ENCODE measurements around the gene RCOR3. TPM values are rescaled to one million over a fixed set of nuclear protein-coding genes. Genes with fewer than 3 reads are reported as not detected.

Gene RCOR3
- total RNA-seq (10 to 100 TPM; 40.7 to 60.3 (median 55.7) TPM), polyA plus RNA-seq (10 to 100 TPM in 2 of 3 donors, 1 to 10 TPM in 1; 7.6 to 21.3 (median 11.4) TPM)

DNA sequence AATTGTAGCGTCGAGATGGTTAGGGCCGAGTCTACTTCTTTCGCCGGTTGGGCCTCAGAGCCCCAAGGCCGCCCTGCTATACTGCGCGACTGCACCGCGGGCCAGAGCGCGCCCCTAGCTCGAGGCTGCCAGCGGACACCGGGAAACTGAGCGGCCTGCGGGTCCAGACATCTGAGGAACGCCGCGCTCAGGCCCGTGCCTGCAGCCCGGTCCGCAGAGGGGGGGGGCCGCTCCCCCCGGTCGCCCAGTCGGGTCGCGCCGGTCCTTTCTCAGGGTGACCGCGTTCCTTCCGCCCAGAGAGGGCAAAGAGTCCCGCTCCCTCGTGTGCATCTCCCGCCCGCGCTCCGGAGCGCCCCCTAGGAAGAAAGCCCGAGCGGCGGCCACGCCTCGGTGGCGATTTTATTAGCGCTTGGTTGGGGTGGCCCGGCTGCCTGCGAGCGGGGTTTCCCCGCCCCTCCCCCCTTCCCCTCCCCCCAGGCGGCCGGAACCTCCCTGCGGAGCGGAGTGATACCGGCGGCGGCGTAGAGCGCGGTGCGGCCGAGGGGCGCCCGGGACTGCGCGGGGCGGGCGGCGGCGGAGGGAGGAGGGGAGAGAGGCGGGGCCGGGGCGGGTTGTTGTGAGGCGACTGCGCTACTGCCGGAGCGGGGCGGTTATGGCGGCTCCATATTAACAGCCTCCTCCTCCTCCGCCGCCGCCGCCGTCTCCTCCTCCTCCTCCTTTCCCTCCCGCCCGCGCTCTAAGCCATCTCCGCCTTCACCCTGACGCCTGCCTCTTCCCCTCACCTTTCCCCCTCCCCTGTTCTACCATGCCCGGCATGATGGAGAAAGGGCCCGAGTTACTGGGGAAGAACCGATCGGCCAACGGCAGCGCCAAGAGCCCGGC lies at the start of gene RCOR3:
Gene RCOR3 (plus strand): TSS at position 611 of the 882 bp plus-strand sequence. CDS start 195 bp downstream, at position 806.
- intact Hi-C loops (cut with DNase I), result loop anchor here (2.0 to 5.0 kb wide), 3 partner anchors 68 to 568 kb away; partner anchors contain the start of genes KCNH1 and TRAF5
- Histone ChIP-seq H3K36me3 (peaks cover 0 to 5% (median 0%) of the 10 kb centered on the region in 4 donors), H3K27me3 (no peaks in the 10 kb centered on the region), H3K27ac (peak within 1 kb of the TSS; percentile 99 to 100 (median 100)), H3K9me3 (no peaks in the 10 kb centered on the region), H3K4me3 (peak within 1 kb of the TSS; percentile 75 to 99 (median 94)), H3K4me1 (peaks cover 0 to 40% (median 32%) of the 10 kb centered on the region in 4 donors)
- peak; percentile 97 for DNase-seq
- TF ChIP-seq POLR2A (IDR thresholded peaks at IDR 0.05) (peak; percentile 77 to 85), POLR2AphosphoS5 (IDR thresholded peaks at IDR 0.05) (peak; percentile 78 to 97 (median 86)), EP300 (IDR thresholded peaks at IDR 0.05) (peak in 1 of 4 donors; percentile 12)
- TF ChIP-seq, protein P1, sequence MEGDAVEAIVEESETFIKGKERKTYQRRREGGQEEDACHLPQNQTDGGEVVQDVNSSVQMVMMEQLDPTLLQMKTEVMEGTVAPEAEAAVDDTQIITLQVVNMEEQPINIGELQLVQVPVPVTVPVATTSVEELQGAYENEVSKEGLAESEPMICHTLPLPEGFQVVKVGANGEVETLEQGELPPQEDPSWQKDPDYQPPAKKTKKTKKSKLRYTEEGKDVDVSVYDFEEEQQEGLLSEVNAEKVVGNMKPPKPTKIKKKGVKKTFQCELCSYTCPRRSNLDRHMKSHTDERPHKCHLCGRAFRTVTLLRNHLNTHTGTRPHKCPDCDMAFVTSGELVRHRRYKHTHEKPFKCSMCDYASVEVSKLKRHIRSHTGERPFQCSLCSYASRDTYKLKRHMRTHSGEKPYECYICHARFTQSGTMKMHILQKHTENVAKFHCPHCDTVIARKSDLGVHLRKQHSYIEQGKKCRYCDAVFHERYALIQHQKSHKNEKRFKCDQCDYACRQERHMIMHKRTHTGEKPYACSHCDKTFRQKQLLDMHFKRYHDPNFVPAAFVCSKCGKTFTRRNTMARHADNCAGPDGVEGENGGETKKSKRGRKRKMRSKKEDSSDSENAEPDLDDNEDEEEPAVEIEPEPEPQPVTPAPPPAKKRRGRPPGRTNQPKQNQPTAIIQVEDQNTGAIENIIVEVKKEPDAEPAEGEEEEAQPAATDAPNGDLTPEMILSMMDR (IDR thresholded peaks at IDR 0.05), result peak in 1 of 4 experiments; percentile 47
- WGBS, 2 donors, result 0 to 1% methylated on average over 96 to 97 of the region's 97 CpGs

DNA sequence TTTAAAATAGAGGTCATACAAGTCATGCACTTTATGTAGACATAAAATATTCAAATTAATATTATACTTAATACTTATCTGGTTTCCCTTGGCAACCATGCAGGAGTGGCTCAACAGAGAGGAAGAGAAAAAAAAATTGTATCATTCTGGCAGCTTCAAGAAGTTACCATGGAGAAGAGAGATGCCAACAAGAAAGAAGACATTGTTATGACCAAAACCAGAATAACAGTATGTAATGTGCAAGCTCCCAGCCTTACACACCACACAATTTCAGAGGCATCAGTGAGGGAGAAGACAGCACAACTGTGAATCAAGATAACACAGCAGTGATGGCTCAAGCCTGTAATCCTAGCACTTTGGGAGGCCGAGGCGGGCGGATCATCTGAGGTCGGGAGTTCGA lies 49.1 kb upstream of the RCOR3 start:
- no peak for DNase-seq
- no peak overlapping the region for H3K27ac ChIP-seq
- H3K36me3 ChIP-seq, result no peaks in the 10 kb centered on the region
- TF ChIP-seq, protein P1 (IDR thresholded peaks at IDR 0.05), result no peak
- TF ChIP-seq EP300 (IDR thresholded peaks at IDR 0.05) (no peak), POLR2AphosphoS5 (IDR thresholded peaks at IDR 0.05) (no peak), POLR2A (IDR thresholded peaks at IDR 0.05) (no peak)
- H3K4me1 ChIP-seq, result no peaks in the 10 kb centered on the region
- peaks cover 0 to 1% (median 0%) of the 10 kb centered on the region in 4 donors for H3K9me3 ChIP-seq
- no peak overlapping the region for H3K4me3 ChIP-seq
- H3K27me3 ChIP-seq, result no peaks in the 10 kb centered on the region
- intact Hi-C loops (cut with DNase I), result no loop called here
- 97 to 98% methylated on average over 5 of the region's 5 CpGs for WGBS, 2 donors

DNA sequence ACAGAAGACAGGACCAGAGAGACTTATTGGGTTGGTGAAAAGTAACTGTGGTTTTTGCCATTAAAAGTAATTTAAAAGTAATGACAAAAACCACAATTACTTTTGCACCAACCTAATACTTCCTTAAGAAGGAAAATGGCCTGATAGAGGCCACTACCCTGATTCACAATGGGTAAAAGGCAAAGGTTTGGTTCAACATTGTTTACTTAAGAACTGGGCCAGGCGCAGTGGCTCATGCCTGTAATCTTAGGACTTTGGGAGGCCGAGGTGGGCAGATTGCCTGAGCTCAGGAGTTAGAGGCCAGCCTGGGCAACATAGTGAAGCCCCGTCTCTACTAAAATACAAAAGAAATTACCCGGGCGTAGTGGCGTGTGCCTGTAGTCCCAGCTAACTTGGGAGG lies 48.2 kb upstream of the RCOR3 start:
- 77 to 92% methylated on average over 6 of the region's 6 CpGs for WGBS, 2 donors
- no peaks in the 10 kb centered on the region for H3K4me1 ChIP-seq
- peaks cover 0 to 1% (median 0%) of the 10 kb centered on the region in 4 donors for H3K9me3 ChIP-seq
- intact Hi-C loops (cut with DNase I), result no loop called here
- no peak for TF ChIP-seq POLR2A (IDR thresholded peaks at IDR 0.05)
- H3K36me3 ChIP-seq, result no peaks in the 10 kb centered on the region
- H3K4me3 ChIP-seq, result no peak overlapping the region
- no peak overlapping the region for H3K27ac ChIP-seq
- DNase-seq, result no peak
- no peaks in the 10 kb centered on the region for H3K27me3 ChIP-seq

DNA sequence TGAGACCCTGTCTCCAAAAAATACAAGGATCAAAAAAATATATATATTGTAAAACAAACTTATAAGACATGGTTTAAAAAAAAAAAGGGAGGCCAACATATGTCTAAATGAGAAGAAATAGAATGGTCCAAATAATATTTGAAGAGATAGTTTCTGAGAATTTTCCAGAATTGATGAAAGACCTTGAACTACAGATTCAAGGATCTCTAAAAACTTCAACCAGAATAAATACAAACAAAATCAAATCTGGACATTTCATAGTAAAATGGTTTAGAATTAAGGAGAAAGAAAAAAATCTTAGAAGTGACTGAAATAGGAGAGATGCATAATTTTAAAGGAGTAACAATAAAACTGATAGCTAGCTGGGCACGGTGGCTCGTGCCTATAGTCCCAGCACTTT lies 45.5 kb upstream of the RCOR3 start:
- Histone ChIP-seq H3K27ac (no peak overlapping the region), H3K4me3 (no peak overlapping the region), H3K27me3 (no peaks in the 10 kb centered on the region), H3K9me3 (no peaks in the 10 kb centered on the region), H3K36me3 (no peaks in the 10 kb centered on the region), H3K4me1 (no peaks in the 10 kb centered on the region)
- TF ChIP-seq POLR2A (IDR thresholded peaks at IDR 0.05) (no peak), POLR2AphosphoS5 (IDR thresholded peaks at IDR 0.05) (no peak), EP300 (IDR thresholded peaks at IDR 0.05) (no peak)
- TF ChIP-seq, protein P1 (IDR thresholded peaks at IDR 0.05), result no peak
- DNase-seq, result no peak
- intact Hi-C loops (cut with DNase I), result no loop called here
- WGBS, 2 donors, result 92% methylated on average over 2 of the region's 2 CpGs

DNA sequence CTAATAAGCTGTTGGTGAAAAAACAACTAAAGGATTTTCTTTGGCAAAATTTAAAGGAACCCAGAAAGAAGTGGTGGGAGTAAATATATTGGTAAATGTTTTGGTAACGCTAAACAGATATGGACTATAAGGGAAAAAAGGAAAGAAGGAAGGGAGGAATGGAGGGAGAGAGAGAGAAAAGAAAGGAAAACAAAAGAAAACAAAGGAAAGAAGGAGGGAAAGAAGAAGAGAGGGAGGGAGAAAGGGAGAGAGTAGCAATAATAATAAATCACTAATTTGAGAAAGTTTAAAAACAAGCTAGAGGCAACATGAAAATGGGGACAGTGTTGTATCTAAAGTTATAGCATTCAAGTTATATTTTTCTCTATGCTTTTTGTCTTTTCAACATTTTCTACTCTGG lies 43.6 kb upstream of the RCOR3 start:
- DNase-seq, result no peak
- no peaks in the 10 kb centered on the region for H3K27me3 ChIP-seq
- no peaks in the 10 kb centered on the region for H3K36me3 ChIP-seq
- H3K4me1 ChIP-seq, result no peaks in the 10 kb centered on the region
- WGBS, 2 donors, result 97 to 98% methylated on average over 1 of the region's 1 CpG
- intact Hi-C loops (cut with DNase I), result no loop called here
- H3K9me3 ChIP-seq, result no peaks in the 10 kb centered on the region
- H3K4me3 ChIP-seq, result no peak overlapping the region
- TF ChIP-seq, protein P1 (IDR thresholded peaks at IDR 0.05), result no peak
- no peak for TF ChIP-seq POLR2AphosphoS5 (IDR thresholded peaks at IDR 0.05)
- TF ChIP-seq EP300 (IDR thresholded peaks at IDR 0.05), result no peak
- TF ChIP-seq POLR2A (IDR thresholded peaks at IDR 0.05), result no peak
- H3K27ac ChIP-seq, result no peak overlapping the region

All from sigmoid colon (tissue), 7 donors.